ENCODE measurements around the gene S1PR4. TPM values are rescaled to one million over a fixed set of nuclear protein-coding genes. Genes with fewer than 3 reads are reported as not detected.
A peak's percentile ranks its signal among the peaks of the same experiment; 100 is the strongest.

The S1PR4 gene
- total and polyA plus RNA-seq, 9 of the 15 experiments (the other 6 are each of a cell fraction or from before 2014, with no cell fraction given), result 0.27 TPM; not detected in 8

GRCh38 chr19:3194106-3195087 lies 15.8 kb downstream of the S1PR4 start (continued):
- TF ChIP-seq, protein P1, sequence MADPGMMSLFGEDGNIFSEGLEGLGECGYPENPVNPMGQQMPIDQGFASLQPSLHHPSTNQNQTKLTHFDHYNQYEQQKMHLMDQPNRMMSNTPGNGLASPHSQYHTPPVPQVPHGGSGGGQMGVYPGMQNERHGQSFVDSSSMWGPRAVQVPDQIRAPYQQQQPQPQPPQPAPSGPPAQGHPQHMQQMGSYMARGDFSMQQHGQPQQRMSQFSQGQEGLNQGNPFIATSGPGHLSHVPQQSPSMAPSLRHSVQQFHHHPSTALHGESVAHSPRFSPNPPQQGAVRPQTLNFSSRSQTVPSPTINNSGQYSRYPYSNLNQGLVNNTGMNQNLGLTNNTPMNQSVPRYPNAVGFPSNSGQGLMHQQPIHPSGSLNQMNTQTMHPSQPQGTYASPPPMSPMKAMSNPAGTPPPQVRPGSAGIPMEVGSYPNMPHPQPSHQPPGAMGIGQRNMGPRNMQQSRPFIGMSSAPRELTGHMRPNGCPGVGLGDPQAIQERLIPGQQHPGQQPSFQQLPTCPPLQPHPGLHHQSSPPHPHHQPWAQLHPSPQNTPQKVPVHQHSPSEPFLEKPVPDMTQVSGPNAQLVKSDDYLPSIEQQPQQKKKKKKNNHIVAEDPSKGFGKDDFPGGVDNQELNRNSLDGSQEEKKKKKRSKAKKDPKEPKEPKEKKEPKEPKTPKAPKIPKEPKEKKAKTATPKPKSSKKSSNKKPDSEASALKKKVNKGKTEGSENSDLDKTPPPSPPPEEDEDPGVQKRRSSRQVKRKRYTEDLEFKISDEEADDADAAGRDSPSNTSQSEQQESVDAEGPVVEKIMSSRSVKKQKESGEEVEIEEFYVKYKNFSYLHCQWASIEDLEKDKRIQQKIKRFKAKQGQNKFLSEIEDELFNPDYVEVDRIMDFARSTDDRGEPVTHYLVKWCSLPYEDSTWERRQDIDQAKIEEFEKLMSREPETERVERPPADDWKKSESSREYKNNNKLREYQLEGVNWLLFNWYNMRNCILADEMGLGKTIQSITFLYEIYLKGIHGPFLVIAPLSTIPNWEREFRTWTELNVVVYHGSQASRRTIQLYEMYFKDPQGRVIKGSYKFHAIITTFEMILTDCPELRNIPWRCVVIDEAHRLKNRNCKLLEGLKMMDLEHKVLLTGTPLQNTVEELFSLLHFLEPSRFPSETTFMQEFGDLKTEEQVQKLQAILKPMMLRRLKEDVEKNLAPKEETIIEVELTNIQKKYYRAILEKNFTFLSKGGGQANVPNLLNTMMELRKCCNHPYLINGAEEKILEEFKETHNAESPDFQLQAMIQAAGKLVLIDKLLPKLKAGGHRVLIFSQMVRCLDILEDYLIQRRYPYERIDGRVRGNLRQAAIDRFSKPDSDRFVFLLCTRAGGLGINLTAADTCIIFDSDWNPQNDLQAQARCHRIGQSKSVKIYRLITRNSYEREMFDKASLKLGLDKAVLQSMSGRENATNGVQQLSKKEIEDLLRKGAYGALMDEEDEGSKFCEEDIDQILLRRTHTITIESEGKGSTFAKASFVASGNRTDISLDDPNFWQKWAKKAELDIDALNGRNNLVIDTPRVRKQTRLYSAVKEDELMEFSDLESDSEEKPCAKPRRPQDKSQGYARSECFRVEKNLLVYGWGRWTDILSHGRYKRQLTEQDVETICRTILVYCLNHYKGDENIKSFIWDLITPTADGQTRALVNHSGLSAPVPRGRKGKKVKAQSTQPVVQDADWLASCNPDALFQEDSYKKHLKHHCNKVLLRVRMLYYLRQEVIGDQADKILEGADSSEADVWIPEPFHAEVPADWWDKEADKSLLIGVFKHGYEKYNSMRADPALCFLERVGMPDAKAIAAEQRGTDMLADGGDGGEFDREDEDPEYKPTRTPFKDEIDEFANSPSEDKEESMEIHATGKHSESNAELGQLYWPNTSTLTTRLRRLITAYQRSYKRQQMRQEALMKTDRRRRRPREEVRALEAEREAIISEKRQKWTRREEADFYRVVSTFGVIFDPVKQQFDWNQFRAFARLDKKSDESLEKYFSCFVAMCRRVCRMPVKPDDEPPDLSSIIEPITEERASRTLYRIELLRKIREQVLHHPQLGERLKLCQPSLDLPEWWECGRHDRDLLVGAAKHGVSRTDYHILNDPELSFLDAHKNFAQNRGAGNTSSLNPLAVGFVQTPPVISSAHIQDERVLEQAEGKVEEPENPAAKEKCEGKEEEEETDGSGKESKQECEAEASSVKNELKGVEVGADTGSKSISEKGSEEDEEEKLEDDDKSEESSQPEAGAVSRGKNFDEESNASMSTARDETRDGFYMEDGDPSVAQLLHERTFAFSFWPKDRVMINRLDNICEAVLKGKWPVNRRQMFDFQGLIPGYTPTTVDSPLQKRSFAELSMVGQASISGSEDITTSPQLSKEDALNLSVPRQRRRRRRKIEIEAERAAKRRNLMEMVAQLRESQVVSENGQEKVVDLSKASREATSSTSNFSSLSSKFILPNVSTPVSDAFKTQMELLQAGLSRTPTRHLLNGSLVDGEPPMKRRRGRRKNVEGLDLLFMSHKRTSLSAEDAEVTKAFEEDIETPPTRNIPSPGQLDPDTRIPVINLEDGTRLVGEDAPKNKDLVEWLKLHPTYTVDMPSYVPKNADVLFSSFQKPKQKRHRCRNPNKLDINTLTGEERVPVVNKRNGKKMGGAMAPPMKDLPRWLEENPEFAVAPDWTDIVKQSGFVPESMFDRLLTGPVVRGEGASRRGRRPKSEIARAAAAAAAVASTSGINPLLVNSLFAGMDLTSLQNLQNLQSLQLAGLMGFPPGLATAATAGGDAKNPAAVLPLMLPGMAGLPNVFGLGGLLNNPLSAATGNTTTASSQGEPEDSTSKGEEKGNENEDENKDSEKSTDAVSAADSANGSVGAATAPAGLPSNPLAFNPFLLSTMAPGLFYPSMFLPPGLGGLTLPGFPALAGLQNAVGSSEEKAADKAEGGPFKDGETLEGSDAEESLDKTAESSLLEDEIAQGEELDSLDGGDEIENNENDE (IDR thresholded peaks at IDR 0.05; ENCODE audit: low read depth, low read length), result no peak
- TF ChIP-seq ZEB2 (IDR thresholded peaks at IDR 0.05), result peak; percentile 39; the same call in 1 of the 2 replicates
- TF ChIP-seq ZNF592 (IDR thresholded peaks at IDR 0.05), result peak; percentile 68; the same call in 1 of the 2 replicates
- peak; percentile 11; the same call in 1 of the 2 replicates for TF ChIP-seq MAFK (IDR thresholded peaks at IDR 0.05; ENCODE audit: low read length)
- no peak for TF ChIP-seq ZNF311 (CRISPR knock-in tag; IDR thresholded peaks at IDR 0.05)
- peak; percentile 74 for TF ChIP-seq EP300 (IDR thresholded peaks at IDR 0.05; ENCODE audit: low read length)
- no peak for TF ChIP-seq PURB (CRISPR knock-in tag; IDR thresholded peaks at IDR 0.05; ENCODE audit: low read depth)
- TF ChIP-seq TAF1 (IDR thresholded peaks at IDR 0.05; ENCODE audit: control insufficient read depth, extremely low read depth, insufficient read depth, low read length, severe bottlenecking), result no peak
- TF ChIP-seq TOE1 (IDR thresholded peaks at IDR 0.05; ENCODE audit: borderline replicate concordance), result no peak; the same call in 1 of the 2 replicates
- TF ChIP-seq TOE1 (CRISPR knock-in tag; IDR thresholded peaks at IDR 0.05; ENCODE audit: borderline replicate concordance, low read depth), result no peak

Data from K562 (cell line).